Panc1 (cell line): ENCODE data around the gene NTSR2. TPM values are rescaled to one million over a fixed set of nuclear protein-coding genes. Genes with fewer than 3 reads are reported as not detected.

ENCODE experiments used
- ATAC-seq: fragments of 200-7000 bp; cut with Tn5 transposase; 2 replicates; pipeline ENCODE4 v1.9.1; 2020; ENCODE audit warnings: mild to moderate bottlenecking, moderate library complexity
- BruUV-seq: library from RNA; stranded (reverse); fragments of 400-500 nt; replicated peaks from 2 replicates; lab custom pipeline; 2021; lab: Mats Ljungman, UMichigan
- CTCF ChIA-PET: fragments of 300-600 bp; sonication (Branson Sonifier 250); formaldehyde crosslinking; loops from one replicate; lab custom pipeline; 2022; ENCODE audit warnings: antibody characterized with exemption; lab: Charles Lee
- POLR2A ChIA-PET: fragments of 300-600 bp; sonication (Branson Sonifier 250); formaldehyde crosslinking; loops from one replicate; lab custom pipeline; 2022; ENCODE audit warnings: antibody characterized with exemption; lab: Charles Lee
- DNase-seq: peaks from one replicate; pipeline ENCODE4 v3.0.0-alpha.2; 2010; ENCODE audit warnings: low read depth, low spot score
- H3K27ac ChIP-seq: 2 replicates; pipeline ENCODE4 v1.5.1; 2011; ENCODE audit warnings: mild to moderate bottlenecking, low read length, inconsistent platforms
- H3K27me3 ChIP-seq: fragments of 200-500 bp; sonication (Bioruptor generic); 2 replicates; pipeline ENCODE4 v1.6.0; 2014; ENCODE audit warnings: low read length, inconsistent platforms; ENCODE audit not compliant: control insufficient read depth, insufficient read depth
- H3K36me3 ChIP-seq: fragments of 200-500 bp; sonication (Bioruptor generic); 2 replicates; pipeline ENCODE4 v1.5.1; 2014; ENCODE audit warnings: inconsistent platforms, mild to moderate bottlenecking, low read length, moderate library complexity; ENCODE audit not compliant: control insufficient read depth, insufficient read depth
- H3K4me1 ChIP-seq: 2 replicates; pipeline ENCODE4 v1.5.1; 2011; ENCODE audit warnings: inconsistent platforms, mild to moderate bottlenecking, low read length, moderate library complexity; ENCODE audit not compliant: control insufficient read depth, insufficient read depth
- H3K4me3 ChIP-seq, 2 experiments: 2 replicates each; pipeline ENCODE4 v1.5.1; 2011 to 2012; ENCODE audit warnings: low read depth in 2 of 2, low read length in 2 of 2, mild to moderate bottlenecking in 2 of 2, inconsistent platforms in 1 of 2, moderate library complexity in 1 of 2
- H3K9me3 ChIP-seq: fragments of 200-500 bp; sonication (Bioruptor generic); 2 replicates; pipeline ENCODE4 v1.5.1; 2014; ENCODE audit warnings: low read depth, mild to moderate bottlenecking, inconsistent platforms, low read length, moderate library complexity; ENCODE audit not compliant: control insufficient read depth, insufficient read depth
- CTCF ChIP-seq: fragments of 450-650 bp; IDR thresholded peaks from 2 replicates; pipeline ENCODE4 v1.5.1; 2017; ENCODE audit warnings: mild to moderate bottlenecking
- POLR2AphosphoS5 ChIP-seq: IDR thresholded peaks from 2 replicates; pipeline ENCODE4 v1.6.1; 2012; ENCODE audit warnings: mild to moderate bottlenecking, low read depth, low read length, moderate library complexity
- REST ChIP-seq, 2 experiments: IDR thresholded peaks; 2 replicates each; pipeline ENCODE4 v1.6.1; 2011 to 2012; ENCODE audit warnings: low read depth in 2 of 2, control low read depth in 1 of 2, low read length in 1 of 2, mild to moderate bottlenecking in 1 of 2, moderate library complexity in 1 of 2; ENCODE audit not compliant: insufficient read depth in 1 of 2
- SIN3A ChIP-seq: IDR thresholded peaks from 2 replicates; pipeline ENCODE4 v1.6.1; 2012; ENCODE audit warnings: low read depth, mild to moderate bottlenecking, low read length, moderate library complexity, borderline replicate concordance; ENCODE audit not compliant: insufficient read depth
- TCF7L2 ChIP-seq: IDR thresholded peaks from 2 replicates; pipeline ENCODE4 v1.6.1; 2011; ENCODE audit warnings: mild to moderate bottlenecking, low read depth, low read length, inconsistent platforms
- in situ Hi-C: cut with HindIII; loops from 2 replicates; pipeline ENCODE4 v1.10.0; 2016; ENCODE audit warnings: low sequenced_read_pairs, low pct_unique_long_range_greater_than_20kb
- intact Hi-C: fragments of 100-400 bp; cut with micrococcal nuclease; formaldehyde crosslinking; loops from one replicate; pipeline ENCODE4 v1.10.0; 2022; ENCODE audit not compliant: unreplicated experiment
- total RNA-seq: library from RNA; stranded (reverse); gene quantifications from one replicate; pipeline ENCODE4 v1.2.1, GENCODE V29; 2021; ENCODE audit not compliant: unreplicated experiment

Gene NTSR2
- total RNA-seq, 1 experiment from 2014 or later: 0.15 TPM

- H3K27me3 ChIP-seq: no peaks in the 10 kb centered on the region
- H3K4me3 ChIP-seq: no peak overlapping the region
- DNase-seq (no peak), ATAC-seq (no peak)
- H3K27ac ChIP-seq: no peak overlapping the region
- in situ Hi-C loops (no loop called here), intact Hi-C loops (no loop called here)
- BruUV-seq: no TSS peak
- ChIA-PET POLR2A (no interaction called here), CTCF (no interaction called here)
- H3K36me3 ChIP-seq: no peaks in the 10 kb centered on the region
- H3K9me3 ChIP-seq: no peaks in the 10 kb centered on the region
- H3K4me1 ChIP-seq: no peaks in the 10 kb centered on the region
- TF ChIP-seq CTCF: no peak
- no peak for TF ChIP-seq POLR2AphosphoS5
- no peak for TF ChIP-seq SIN3A
- no peak for TF ChIP-seq TCF7L2
- TF ChIP-seq REST (IDR thresholded peaks at IDR 0.05; ENCODE audit: insufficient read depth in 1 of 2, low read depth in 2 of 2, low read length in 1 of 2): no peak
These were observed 41.3 kb downstream of the NTSR2 start for GRCh38 chr2:11628675-11629074.

GRCh38 chr2:11625671-11626070, 44.3 kb downstream of the NTSR2 start:
- no peaks in the 10 kb centered on the region for H3K27me3 ChIP-seq
- TF ChIP-seq CTCF (no peak), REST (IDR thresholded peaks at IDR 0.05; ENCODE audit: insufficient read depth in 1 of 2, low read depth in 2 of 2, low read length in 1 of 2) (no peak), POLR2AphosphoS5 (no peak), TCF7L2 (no peak), SIN3A (no peak)
- ATAC-seq (no peak), DNase-seq (no peak)
- POLR2A ChIA-PET: no interaction called here
- CTCF ChIA-PET: no interaction called here
- in situ Hi-C loops: no loop called here
- H3K9me3 ChIP-seq: no peaks in the 10 kb centered on the region
- intact Hi-C loops: no loop called here
- H3K4me1 ChIP-seq: no peaks in the 10 kb centered on the region
- no peak overlapping the region for H3K4me3 ChIP-seq
- no peaks in the 10 kb centered on the region for H3K36me3 ChIP-seq
- no TSS peak for BruUV-seq
- H3K27ac ChIP-seq: no peak overlapping the region
